GM20000 (cell line): ENCODE data around the gene CNTN2.

Source experiments
- DNase-seq: peaks from one replicate; pipeline ENCODE4 v3.0.0; 2012; ENCODE audit warnings: low spot score
- TF ChIP-seq, protein P1 (sequence below): IDR thresholded peaks from 2 replicates; pipeline ENCODE4 v1.5.1; 2012; ENCODE audit warnings: mild to moderate bottlenecking, control low read depth; ENCODE audit errors: extremely low read depth, missing control alignments

Gene CNTN2

DNA sequence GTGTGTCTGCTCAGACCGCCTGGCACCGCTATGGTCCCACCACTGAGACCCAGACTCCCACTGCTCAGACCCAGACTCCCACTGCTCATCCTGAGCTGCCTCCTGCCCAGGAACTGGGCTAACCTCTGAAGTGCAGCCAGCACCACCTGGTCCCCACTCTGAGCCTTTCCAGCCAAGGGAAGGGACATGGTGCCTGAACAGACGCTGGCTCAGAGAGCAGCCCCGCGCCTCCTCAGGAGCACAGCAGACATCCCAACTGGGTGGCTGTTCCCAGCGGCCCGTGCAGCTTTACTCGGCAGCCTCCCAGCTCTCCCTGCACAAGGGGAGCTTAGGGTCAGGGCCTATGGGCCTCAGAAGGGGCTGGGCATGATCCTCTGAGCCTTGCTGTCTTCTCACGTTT, 27.8 kb upstream of the CNTN2 start:
- DNase-seq: no peak
- TF ChIP-seq, protein P1, sequence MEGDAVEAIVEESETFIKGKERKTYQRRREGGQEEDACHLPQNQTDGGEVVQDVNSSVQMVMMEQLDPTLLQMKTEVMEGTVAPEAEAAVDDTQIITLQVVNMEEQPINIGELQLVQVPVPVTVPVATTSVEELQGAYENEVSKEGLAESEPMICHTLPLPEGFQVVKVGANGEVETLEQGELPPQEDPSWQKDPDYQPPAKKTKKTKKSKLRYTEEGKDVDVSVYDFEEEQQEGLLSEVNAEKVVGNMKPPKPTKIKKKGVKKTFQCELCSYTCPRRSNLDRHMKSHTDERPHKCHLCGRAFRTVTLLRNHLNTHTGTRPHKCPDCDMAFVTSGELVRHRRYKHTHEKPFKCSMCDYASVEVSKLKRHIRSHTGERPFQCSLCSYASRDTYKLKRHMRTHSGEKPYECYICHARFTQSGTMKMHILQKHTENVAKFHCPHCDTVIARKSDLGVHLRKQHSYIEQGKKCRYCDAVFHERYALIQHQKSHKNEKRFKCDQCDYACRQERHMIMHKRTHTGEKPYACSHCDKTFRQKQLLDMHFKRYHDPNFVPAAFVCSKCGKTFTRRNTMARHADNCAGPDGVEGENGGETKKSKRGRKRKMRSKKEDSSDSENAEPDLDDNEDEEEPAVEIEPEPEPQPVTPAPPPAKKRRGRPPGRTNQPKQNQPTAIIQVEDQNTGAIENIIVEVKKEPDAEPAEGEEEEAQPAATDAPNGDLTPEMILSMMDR: no peak

DNA sequence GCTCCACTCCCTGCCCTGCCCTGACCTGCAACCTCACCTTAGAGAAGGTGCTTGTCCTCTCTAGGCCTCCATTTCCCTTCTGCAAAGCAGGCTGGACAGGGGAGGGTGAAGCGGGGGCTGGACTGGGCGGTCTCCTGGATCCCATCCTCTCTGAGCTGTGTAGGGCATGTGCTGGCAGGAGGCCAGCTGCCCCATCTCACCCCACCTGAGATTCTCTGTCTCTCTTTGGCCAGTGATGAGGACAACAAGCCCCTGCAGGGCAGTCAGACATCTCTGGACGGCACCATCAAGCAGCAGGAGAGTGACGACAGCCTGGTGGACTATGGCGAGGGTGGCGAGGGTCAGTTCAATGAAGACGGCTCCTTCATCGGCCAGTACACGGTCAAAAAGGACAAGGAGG, 26.9 kb upstream of the CNTN2 start:
- no peak for DNase-seq
- TF ChIP-seq, protein P1: no peak

DNA sequence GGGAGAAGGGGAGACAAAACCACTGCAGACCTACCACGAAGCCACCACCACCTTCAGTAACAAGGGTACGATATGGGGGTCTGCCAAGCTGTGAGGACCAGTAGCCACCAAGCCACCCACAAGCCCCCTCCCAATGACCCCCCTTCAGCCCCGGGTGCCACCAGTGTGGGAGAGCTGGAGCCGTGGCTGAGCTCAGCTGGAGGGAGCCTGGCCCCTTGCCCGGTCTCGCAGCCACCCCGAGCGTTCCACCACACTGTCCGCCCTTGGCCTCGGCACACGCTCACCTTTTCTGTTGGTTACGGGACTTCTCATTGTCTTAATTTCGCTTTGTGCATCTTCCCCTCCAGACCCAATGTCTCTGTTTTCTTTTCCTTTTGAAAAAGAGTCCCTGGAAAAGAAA, 26.4 kb upstream of the CNTN2 start:
- no peak for DNase-seq
- TF ChIP-seq, protein P1: no peak

DNA sequence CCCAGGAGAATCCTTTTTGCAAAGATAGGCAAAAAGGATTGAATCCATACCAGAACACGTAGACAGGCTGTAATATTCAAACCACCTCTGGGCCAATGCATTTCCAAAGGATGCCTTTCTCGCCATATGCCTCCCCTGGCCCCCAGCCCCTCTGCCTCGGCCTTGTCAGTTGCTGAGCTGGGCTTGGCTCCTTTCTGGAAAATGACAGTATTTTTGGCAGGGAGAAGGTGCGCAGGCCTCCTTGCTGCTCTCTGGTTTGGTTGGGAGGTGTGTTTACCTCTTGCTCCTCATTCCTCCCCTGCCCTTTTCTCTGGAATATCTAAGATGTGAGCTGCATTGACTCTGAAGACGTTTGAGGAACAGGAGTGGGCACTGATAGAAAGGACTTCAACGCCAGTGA, 26.0 kb upstream of the CNTN2 start:
- TF ChIP-seq, protein P1: no peak
- DNase-seq: no peak

DNA sequence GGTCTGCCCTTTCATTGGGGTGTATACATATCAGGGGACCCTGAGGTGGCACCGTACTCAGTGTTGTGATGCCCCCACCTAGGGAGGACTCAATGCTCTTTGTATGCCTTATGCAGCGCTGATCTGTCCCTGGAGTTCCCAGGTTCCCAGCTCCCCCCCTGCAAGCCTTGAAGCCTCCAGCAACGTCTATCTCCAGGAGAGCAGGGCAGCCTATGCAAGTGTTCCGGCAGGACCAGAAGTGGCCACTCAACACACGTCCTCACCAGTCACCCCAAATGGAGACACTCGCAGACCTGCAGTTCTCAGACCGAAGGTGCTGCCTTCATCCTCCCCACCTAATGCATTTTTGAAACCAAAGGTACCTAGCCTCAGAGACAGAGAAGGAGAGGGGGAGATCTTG, 25.2 kb upstream of the CNTN2 start:
- no peak for DNase-seq
- TF ChIP-seq, protein P1: no peak

DNA sequence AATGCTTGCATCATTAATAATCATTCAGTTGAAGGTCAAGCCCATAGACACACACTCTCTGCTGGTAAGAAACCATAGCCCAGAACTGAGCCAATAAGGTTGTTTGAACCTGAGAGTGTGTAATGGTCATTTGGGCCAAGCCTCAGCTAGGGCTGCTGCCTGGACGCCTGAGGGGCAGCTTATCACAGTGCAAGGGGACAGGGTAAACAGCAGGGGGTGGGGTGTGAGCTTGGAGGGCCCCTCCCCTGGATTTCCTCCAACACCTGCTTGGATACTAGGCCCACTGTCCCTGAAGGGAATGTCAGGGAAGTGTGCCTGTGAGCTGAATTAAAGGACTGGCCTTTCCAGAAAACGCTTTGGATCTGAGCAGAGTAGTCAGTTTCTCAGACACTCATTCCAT, 24.6 kb upstream of the CNTN2 start:
- DNase-seq: no peak
- TF ChIP-seq, protein P1: no peak

DNA sequence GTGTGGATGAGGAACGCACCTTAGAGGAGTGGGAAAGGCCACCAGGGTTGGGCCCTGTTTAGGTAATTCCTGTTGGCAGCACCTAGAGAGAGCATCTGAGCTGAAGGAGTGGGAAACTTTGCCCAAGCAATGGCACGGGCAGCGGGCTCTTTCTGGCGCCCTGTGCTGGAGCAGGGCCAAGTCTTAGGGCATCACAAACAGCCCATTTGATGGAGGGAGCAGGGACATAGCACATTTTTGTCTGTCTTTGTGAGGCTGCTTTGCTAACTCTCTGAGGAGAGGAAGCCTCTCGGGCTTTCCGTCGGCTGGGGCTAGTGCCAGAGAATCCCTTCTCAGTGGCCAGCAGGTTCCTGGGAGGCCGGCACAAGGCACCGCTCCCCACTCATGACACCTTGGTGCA, 22.5 kb upstream of the CNTN2 start:
- TF ChIP-seq, protein P1: no peak
- DNase-seq: no peak
